Duodenal mucosa (tissue), 2 donors: ENCODE results near the gene STARD3NL.
"Not testable (repeated sequence)": the region's sequence is repeated elsewhere in the genome, so short reads cannot be mapped to it uniquely, and the experiment has no call there.

Experiments
- H3K27ac ChIP-seq: one replicate; pipeline ENCODE4 v1.7.0; 2013; ENCODE audit warnings: low read depth, low read length
- H3K27me3 ChIP-seq, 2 donors: one replicate each; pipeline ENCODE4 v1.7.0; 2013; ENCODE audit warnings: low read length in 2 of 2, control low read depth in 1 of 2; ENCODE audit not compliant: insufficient read depth in 2 of 2, control insufficient read depth in 1 of 2
- H3K36me3 ChIP-seq, 2 donors: one replicate each; pipeline ENCODE4 v1.7.0; 2013; ENCODE audit warnings: low read length in 2 of 2, control low read depth in 1 of 2; ENCODE audit not compliant: insufficient read depth in 2 of 2, control insufficient read depth in 1 of 2
- H3K4me1 ChIP-seq, 2 donors: one replicate each; pipeline ENCODE4 v1.7.0; 2013; ENCODE audit warnings: low read length in 2 of 2, control low read depth in 1 of 2; ENCODE audit not compliant: insufficient read depth in 2 of 2, control insufficient read depth in 1 of 2
- H3K4me3 ChIP-seq, 2 donors: one replicate each; pipeline ENCODE4 v1.7.0; 2013; ENCODE audit warnings: low read length in 2 of 2, low read depth in 1 of 2
- H3K9ac ChIP-seq, 2 donors: one replicate each; pipeline ENCODE4 v1.7.0; 2013; ENCODE audit warnings: low read length in 2 of 2, low read depth in 1 of 2
- H3K9me3 ChIP-seq, 2 donors: one replicate each; pipeline ENCODE4 v1.7.0; 2013; ENCODE audit warnings: low read length in 2 of 2, control low read depth in 1 of 2; ENCODE audit not compliant: control insufficient read depth in 1 of 2

STARD3NL gene

DNA sequence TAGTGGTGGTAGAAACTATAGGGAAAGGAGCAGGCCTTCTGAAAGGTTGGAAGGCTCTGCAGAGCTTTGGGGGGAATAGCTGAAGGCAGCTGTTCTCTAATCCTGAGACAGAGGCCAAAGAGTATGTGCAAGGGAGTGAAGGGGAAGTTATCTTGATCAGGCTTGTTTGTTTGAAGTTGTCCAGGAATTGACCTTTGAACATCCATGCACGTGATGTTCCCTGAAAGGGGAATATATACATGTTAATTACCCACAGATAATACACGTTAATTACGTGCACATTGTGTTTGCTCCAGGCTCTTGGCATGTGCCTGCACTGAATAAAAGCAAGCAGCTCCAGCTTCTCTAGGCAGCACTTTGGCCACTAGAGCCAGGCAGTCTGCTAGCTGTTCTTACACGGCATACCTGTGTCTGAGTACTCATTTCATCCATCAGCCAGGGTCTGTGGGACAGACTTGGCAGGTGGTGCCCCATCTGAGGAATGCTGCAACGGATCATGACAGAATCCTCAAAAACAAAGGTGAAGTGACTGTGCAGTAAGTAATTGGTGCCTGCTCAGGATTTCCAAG is 18.0 kb upstream of the STARD3NL start:
- Histone ChIP-seq H3K9me3 (peaks cover 0 to 3% of the 10 kb centered on the region in 2 donors), H3K36me3 (no peaks in the 10 kb centered on the region), H3K4me3 (no peak overlapping the region), H3K27me3 (no peaks in the 10 kb centered on the region), H3K27ac (no peak overlapping the region), H3K9ac (no peak overlapping the region), H3K4me1 (peaks cover 0 to 10% of the 10 kb centered on the region in 2 donors)

DNA sequence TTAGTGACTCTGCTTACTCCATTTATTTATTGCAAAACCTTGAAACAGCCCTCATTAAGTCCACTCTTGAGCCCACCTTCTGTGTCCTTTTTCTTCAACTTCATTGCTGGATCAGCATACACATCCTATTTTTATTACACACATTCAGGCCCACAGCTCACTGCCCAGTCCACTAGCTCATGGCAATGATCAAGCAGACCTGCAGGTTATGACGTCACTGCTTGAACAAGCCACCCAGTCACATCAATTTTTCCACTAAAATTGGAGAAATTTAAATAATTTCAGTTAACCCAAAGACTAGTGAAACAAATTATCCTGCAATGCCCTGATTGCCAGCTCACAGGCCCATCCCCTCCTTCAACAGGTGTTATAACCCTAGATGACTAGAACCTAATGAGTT is 16.0 kb upstream of the STARD3NL start:
- peaks cover 0 to 3% of the 10 kb centered on the region in 2 donors for H3K9me3 ChIP-seq
- H3K9ac ChIP-seq = no peak overlapping the region
- H3K4me3 ChIP-seq = no peak overlapping the region
- H3K27me3 ChIP-seq = no peaks in the 10 kb centered on the region
- peaks cover 0 to 10% of the 10 kb centered on the region in 2 donors for H3K4me1 ChIP-seq
- H3K36me3 ChIP-seq = no peaks in the 10 kb centered on the region
- no peak overlapping the region for H3K27ac ChIP-seq

DNA sequence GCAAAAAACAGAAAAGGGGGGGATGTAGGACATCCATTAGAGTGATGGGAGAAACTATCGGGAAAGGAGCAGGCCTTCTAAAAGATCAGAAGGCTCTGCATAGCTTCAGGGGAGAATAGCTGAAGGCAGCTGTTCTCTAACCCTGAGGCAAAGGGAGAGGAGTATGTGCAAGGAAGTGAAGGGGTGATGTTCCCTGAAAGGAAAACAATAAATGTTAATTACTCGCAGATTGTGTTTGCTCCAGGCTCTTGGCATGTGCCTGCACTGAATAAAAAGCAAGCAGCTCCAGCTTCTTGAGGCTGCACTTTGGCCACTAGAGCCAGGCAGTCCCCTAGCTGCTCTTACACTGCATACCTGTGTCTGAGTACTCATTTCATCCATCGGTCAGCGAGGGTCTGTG is 14.4 kb upstream of the STARD3NL start:
- peaks cover 0 to 3% of the 10 kb centered on the region in 2 donors for H3K9me3 ChIP-seq
- H3K27ac ChIP-seq = no peak overlapping the region
- no peaks in the 10 kb centered on the region for H3K27me3 ChIP-seq
- no peak overlapping the region for H3K4me3 ChIP-seq
- peaks cover 0 to 10% of the 10 kb centered on the region in 2 donors for H3K4me1 ChIP-seq
- no peak overlapping the region for H3K9ac ChIP-seq
- H3K36me3 ChIP-seq = no peaks in the 10 kb centered on the region

DNA sequence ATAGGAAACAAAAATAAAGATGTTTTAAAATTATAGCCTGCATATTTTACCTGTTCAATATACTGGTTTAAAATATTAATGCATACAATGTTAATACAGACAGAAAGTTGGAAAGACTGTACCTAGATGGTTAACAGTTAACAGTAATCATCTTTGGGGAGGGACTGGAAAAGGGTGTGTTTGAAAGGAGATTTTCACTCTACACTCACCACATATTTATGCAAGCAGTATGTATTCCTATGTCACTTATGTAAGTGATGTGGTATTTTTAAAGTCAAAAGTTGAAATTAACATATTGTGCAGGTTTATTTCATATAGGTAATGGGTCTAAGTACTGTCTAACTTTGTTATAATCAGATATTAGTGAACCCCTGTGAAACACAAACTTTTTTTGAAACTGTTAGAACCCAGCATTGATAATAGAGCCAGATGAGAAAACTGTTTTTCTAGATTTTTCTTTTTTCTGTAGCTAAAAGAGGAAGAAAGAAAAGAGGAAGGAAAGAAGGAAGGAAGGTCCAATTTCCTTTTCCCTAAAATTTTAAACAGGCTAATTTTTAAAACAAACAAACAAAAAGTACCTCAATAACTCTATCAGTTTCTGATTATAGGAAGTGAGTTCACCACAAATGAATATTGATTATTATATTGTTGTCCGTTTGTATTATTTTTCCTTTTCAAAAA is 9.0 kb upstream of the STARD3NL start:
- no peak overlapping the region for H3K27ac ChIP-seq

DNA sequence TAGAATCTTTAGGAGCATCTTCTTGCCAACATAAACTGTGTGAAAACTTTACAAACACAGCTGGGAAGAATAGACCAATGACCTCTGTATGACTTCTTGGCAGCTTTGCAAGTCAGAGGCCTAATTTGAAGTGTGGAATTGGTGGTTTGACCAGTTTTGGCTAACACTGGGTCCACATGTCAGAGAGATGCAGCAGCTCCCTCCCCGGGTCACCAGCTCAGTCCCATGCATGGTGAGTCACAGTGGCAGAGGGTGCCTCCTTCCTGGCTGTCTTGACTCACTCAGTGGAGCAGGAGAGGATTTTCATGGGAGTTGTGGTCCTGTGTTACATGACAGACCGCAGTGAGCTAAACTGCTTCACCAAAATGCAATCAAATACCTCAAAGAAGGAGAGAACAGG is 8.2 kb upstream of the STARD3NL start:
- no peaks in the 10 kb centered on the region for H3K4me1 ChIP-seq
- no peak overlapping the region for H3K27ac ChIP-seq
- H3K27me3 ChIP-seq = no peaks in the 10 kb centered on the region
- H3K4me3 ChIP-seq = no peak overlapping the region
- no peaks in the 10 kb centered on the region for H3K9me3 ChIP-seq
- no peaks in the 10 kb centered on the region for H3K36me3 ChIP-seq
- no peak overlapping the region for H3K9ac ChIP-seq

More for the DNA sequence above, 9.0 kb upstream of the STARD3NL start:
- no peaks in the 10 kb centered on the region for H3K4me1 ChIP-seq
- H3K9ac ChIP-seq = no peak overlapping the region
- H3K36me3 ChIP-seq = no peaks in the 10 kb centered on the region
- no peaks in the 10 kb centered on the region for H3K9me3 ChIP-seq
- H3K4me3 ChIP-seq = no peak overlapping the region
- H3K27me3 ChIP-seq = no peaks in the 10 kb centered on the region

DNA sequence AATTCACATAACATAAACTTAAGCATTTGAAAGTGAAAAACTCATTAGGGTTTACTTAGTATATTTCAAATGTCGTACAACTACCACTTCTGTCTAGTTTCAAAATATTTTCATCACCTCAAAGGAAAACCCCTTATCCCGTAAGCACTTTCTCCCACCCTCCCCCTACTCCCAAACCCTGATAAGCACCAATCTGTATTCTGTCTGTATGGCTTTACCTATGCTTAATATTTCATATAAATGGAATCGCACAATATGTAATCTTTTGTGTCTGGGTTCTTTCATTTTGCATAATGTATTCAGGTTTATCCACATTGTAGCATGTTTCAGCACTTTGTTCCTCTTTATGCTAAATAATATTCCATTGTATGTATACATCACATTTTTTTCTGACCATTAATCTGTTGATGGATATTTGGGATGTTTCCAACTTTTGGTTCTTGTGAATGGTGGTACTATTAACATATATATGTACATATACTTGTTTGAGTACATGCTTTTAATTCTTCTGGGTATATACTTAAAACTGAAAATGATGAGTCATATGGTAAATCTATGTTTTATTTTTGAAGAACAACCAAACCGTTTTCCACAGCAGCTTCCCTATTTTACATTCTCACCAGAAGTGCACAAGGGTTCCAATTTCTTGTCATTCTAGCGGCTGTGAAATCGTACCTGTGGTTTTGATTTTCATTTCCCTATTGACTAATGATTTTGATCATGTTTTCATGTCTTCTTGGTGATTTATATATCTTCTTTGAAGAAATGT is 6.2 kb upstream of the STARD3NL start:
- Histone ChIP-seq H3K27ac (no peak overlapping the region), H3K27me3 (no peaks in the 10 kb centered on the region), H3K9me3 (no peaks in the 10 kb centered on the region), H3K36me3 (no peaks in the 10 kb centered on the region), H3K4me1 (no peaks in the 10 kb centered on the region), H3K9ac (no peak overlapping the region), H3K4me3 (no peak overlapping the region)

DNA sequence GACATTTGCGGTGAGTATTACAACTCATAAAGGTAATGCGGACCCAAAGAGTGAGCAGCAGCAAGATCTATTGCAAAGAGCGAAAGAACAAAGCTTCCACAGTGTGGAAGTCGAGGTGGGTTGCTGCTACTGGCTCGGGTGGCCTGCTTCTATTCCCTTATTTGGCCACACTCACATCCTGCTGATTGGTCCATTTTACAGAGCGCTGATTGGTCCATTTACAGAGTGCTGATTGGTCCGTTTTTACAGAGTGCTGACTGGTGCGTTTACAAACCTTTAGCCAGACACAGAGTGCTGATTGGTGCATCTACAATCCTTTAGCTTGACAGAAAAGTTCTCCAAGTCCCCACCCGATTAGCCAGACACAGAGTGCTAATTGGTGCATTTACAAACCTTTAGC is 2.5 kb upstream of the STARD3NL start:
- not testable (repeated sequence) for H3K9ac ChIP-seq, H3K9me3 ChIP-seq, H3K36me3 ChIP-seq, H3K27ac ChIP-seq, H3K4me3 ChIP-seq, H3K27me3 ChIP-seq
- H3K4me1 ChIP-seq = peaks cover 11 to 16% of the 10 kb centered on the region in 2 donors

DNA sequence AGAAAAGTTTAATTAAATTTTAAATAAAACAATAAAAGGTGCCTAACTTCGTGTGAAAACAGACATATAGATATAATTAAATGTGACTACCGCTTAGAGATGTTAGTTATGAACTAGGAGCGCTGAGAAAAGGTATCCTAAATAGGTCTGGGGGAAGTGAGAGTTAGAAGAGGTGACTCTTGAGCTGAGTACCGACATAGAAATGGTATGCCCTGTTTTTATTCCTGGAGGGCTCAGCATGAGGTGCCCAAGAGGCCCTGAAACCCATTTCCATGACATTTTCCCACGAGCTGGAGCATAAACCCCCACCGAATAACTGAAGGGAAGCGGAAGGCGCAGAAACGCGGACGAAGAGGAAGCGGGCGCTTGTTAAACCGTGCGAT is 433 bp upstream of the STARD3NL start:
- Histone ChIP-seq H3K4me3 (peak overlapping the region; percentile 87 to 99), H3K36me3 (no peaks in the 10 kb centered on the region), H3K27me3 (no peaks in the 10 kb centered on the region), H3K9ac (peak overlapping the region; percentile 73 to 94), H3K9me3 (no peaks in the 10 kb centered on the region), H3K4me1 (peaks cover 13 to 18% of the 10 kb centered on the region in 2 donors), H3K27ac (peak overlapping the region; percentile 13)

DNA sequence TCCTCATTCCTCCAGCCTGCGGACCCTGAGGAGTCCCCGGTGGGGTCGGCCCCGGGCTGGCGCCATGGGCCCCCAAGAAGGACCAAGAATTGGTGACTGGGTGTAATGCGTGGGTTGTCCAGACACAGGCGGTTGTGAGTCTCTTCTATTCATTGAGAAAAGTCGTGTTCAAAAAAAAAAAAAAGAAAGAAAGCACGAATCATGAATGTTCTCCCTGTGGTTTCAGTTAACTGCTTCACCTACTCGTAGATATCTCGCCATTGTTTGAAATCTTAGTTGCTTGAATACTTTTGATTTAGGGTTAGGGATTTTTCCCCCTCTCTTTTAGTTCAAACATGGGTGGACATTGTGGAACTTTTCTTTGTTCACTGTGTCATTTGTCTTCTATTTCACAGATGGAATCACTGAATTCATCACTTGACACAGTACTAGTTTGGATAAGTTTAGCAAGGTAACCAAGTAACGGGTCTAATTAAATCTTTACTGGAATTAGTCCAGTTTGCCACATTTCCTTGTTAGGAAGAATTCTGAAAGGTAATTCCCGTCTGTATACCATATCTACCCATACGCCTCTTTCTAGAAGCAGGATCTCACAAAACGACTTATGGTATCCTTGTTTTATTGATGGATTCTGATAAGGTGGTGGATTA is 775 bp downstream of the STARD3NL start:
- H3K4me3 ChIP-seq = peak overlapping the region; percentile 87 to 99
- peak overlapping the region; percentile 78 for H3K27ac ChIP-seq
- no peaks in the 10 kb centered on the region for H3K36me3 ChIP-seq
- peaks cover 13 to 18% of the 10 kb centered on the region in 2 donors for H3K4me1 ChIP-seq
- no peaks in the 10 kb centered on the region for H3K9me3 ChIP-seq
- no peaks in the 10 kb centered on the region for H3K27me3 ChIP-seq
- H3K9ac ChIP-seq = peak overlapping the region; percentile 73 to 94

DNA sequence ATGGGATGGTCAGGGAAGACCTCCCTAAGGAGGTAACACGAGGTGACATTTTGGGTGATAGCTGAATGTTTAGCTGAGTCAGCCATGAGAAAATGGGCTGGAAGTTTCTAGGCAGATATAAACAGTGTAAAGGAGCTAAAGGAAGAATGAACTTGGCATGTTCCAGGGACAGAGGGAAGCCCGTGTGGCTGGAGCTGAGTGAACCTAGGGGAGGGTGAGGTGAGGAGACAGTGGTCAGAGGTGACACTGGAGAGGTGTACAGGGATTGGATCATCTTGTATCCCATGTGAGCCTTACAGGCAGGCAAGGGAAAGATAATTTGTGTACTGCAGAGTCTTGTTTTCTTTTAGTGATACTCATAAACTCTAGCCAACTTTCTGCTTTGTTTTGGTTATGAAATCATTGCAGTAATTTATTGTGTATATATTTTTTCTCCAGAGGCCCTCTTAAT is 1.8 kb downstream of the STARD3NL start:
- Histone ChIP-seq H3K27me3 (no peaks in the 10 kb centered on the region), H3K4me3 (no peak overlapping the region), H3K36me3 (no peaks in the 10 kb centered on the region), H3K9me3 (no peaks in the 10 kb centered on the region), H3K27ac (no peak overlapping the region), H3K9ac (no peak overlapping the region), H3K4me1 (peaks cover 13 to 18% of the 10 kb centered on the region in 2 donors)
